HG03571 (cell line): ENCODE results near the gene OR52B6.
"Not testable (repeated sequence)": the region's sequence is repeated elsewhere in the genome, so short reads cannot be mapped to it uniquely, and the experiment has no call there.

Experiments
- ATAC-seq: cut with Tn5 transposase; IDR thresholded peaks from one replicate; pipeline ENCODE4 v1.9.1; 2021; ENCODE audit not compliant: unreplicated experiment

The OR52B6 gene

GRCh38 chr11:5593146-5593545 lies 12.5 kb downstream of the OR52B6 start:
- no peak for ATAC-seq

- no peak for ATAC-seq
Observed at GRCh38 chr11:5596607-5597201, 16.0 kb downstream of the OR52B6 start, which contains the start of gene TRIM6. Gene TRIM6 (plus strand): TSS chr11:5596637. CDS start chr11:5596898, 261 bp downstream.

GRCh38 chr11:5597953-5598352 lies 17.3 kb downstream of the OR52B6 start:
- no peak for ATAC-seq

GRCh38 chr11:5600374-5600851 lies 19.7 kb downstream of the OR52B6 start:
- peak; percentile 91 for ATAC-seq

GRCh38 chr11:5602791-5603190 lies 22.1 kb downstream of the OR52B6 start:
- ATAC-seq = not testable (repeated sequence)

- ATAC-seq = no peak
Observed at GRCh38 chr11:5603326-5603725, 22.6 kb downstream of the OR52B6 start.

GRCh38 chr11:5604896-5605295 lies 24.2 kb downstream of the OR52B6 start:
- ATAC-seq = no peak

GRCh38 chr11:5605849-5606248 lies 25.2 kb downstream of the OR52B6 start:
- no peak for ATAC-seq

- ATAC-seq = no peak
Observed at GRCh38 chr11:5608808-5609207, 28.1 kb downstream of the OR52B6 start.

- ATAC-seq = no peak
Observed at GRCh38 chr11:5610446-5610845, 29.8 kb downstream of the OR52B6 start.

GRCh38 chr11:5611627-5612026 lies 30.9 kb downstream of the OR52B6 start:
- ATAC-seq = no peak

GRCh38 chr11:5618807-5619206 lies 38.1 kb downstream of the OR52B6 start:
- no peak for ATAC-seq

GRCh38 chr11:5620651-5621521 lies 40.2 kb downstream of the OR52B6 start:
- no peak for ATAC-seq

- no peak for ATAC-seq
Observed at GRCh38 chr11:5621580-5621979, 40.9 kb downstream of the OR52B6 start.

- no peak for ATAC-seq
Observed at GRCh38 chr11:5622802-5623201, 42.1 kb downstream of the OR52B6 start.

- ATAC-seq = peak; percentile 96
Observed at GRCh38 chr11:5624489-5625279, 44.0 kb downstream of the OR52B6 start, which contains the start of gene TRIM34. Gene TRIM34 (plus strand): TSS chr11:5625001. CDS start chr11:5632332, 7,331 bp downstream.

- ATAC-seq = no peak
Observed at GRCh38 chr11:5625281-5625680, 44.6 kb downstream of the OR52B6 start.

GRCh38 chr11:5626196-5626595 lies 45.5 kb downstream of the OR52B6 start:
- no peak for ATAC-seq

GRCh38 chr11:5631417-5631816 lies 50.7 kb downstream of the OR52B6 start:
- ATAC-seq = peak; percentile 22
